ENCODE results near the gene TRPV4. TPM values are rescaled to one million over a fixed set of nuclear protein-coding genes. Genes with fewer than 3 reads are reported as not detected.

TRPV4 gene
- total RNA-seq, 1 experiment from 2014 or later = 0.44 TPM

DNA sequence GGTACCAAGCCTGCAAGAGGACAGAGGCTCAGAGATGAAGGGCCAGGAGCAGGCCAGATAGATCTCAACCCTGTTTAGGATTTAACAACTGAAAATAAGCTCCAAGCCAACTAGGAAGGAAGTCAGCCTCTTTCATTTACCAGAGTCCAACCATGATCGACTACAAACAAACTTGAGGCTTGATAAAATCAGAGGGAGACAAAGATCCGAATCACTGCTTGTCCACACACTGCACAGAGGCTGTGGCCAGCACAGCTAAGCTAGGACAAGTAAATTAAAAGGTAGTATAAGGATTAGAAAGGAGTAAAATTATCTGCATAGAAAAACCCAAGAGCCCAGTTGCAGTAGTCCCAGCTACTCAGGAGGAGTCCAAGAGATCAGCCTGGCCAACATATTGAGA is 79.2 kb downstream of the TRPV4 start:
- H3K36me3 ChIP-seq (ENCODE audit: control insufficient read depth, insufficient read depth, low read length) = no peaks in the 10 kb centered on the region
- no peak for DNase-seq (ENCODE audit: low read depth, low spot score)
- intact Hi-C loops (cut with micrococcal nuclease; ENCODE audit: unreplicated experiment) (no loop called here), in situ Hi-C loops (cut with HindIII; ENCODE audit: low pct_unique_long_range_greater_than_20kb, low sequenced_read_pairs) (no loop called here)
- POLR2A ChIA-PET = interaction anchor here (0.7 kb wide), 1 partner anchor 365 kb away, joined by 3 read pairs; no protein-coding TSS in a partner anchor
- peaks cover 8% of the 10 kb centered on the region; the same call in 1 of the 2 replicates for H3K9me3 ChIP-seq (ENCODE audit: control insufficient read depth, insufficient read depth, low read depth, low read length)
- H3K27ac ChIP-seq (ENCODE audit: low read length) = no peak overlapping the region
- no peaks in the 10 kb centered on the region for H3K27me3 ChIP-seq (ENCODE audit: control insufficient read depth, insufficient read depth, low read length)
- no peak for TF ChIP-seq TCF7L2 (IDR thresholded peaks at IDR 0.05; ENCODE audit: low read depth, low read length)
- TF ChIP-seq SIN3A (IDR thresholded peaks at IDR 0.05; ENCODE audit: borderline replicate concordance, insufficient read depth, low read depth, low read length) = no peak
- TF ChIP-seq, protein P1, sequence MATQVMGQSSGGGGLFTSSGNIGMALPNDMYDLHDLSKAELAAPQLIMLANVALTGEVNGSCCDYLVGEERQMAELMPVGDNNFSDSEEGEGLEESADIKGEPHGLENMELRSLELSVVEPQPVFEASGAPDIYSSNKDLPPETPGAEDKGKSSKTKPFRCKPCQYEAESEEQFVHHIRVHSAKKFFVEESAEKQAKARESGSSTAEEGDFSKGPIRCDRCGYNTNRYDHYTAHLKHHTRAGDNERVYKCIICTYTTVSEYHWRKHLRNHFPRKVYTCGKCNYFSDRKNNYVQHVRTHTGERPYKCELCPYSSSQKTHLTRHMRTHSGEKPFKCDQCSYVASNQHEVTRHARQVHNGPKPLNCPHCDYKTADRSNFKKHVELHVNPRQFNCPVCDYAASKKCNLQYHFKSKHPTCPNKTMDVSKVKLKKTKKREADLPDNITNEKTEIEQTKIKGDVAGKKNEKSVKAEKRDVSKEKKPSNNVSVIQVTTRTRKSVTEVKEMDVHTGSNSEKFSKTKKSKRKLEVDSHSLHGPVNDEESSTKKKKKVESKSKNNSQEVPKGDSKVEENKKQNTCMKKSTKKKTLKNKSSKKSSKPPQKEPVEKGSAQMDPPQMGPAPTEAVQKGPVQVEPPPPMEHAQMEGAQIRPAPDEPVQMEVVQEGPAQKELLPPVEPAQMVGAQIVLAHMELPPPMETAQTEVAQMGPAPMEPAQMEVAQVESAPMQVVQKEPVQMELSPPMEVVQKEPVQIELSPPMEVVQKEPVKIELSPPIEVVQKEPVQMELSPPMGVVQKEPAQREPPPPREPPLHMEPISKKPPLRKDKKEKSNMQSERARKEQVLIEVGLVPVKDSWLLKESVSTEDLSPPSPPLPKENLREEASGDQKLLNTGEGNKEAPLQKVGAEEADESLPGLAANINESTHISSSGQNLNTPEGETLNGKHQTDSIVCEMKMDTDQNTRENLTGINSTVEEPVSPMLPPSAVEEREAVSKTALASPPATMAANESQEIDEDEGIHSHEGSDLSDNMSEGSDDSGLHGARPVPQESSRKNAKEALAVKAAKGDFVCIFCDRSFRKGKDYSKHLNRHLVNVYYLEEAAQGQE (IDR thresholded peaks at IDR 0.05; ENCODE audit: insufficient read depth in 1 of 2, low read depth in 2 of 2, low read length in 1 of 2) = no peak
- TF ChIP-seq, protein P2, sequence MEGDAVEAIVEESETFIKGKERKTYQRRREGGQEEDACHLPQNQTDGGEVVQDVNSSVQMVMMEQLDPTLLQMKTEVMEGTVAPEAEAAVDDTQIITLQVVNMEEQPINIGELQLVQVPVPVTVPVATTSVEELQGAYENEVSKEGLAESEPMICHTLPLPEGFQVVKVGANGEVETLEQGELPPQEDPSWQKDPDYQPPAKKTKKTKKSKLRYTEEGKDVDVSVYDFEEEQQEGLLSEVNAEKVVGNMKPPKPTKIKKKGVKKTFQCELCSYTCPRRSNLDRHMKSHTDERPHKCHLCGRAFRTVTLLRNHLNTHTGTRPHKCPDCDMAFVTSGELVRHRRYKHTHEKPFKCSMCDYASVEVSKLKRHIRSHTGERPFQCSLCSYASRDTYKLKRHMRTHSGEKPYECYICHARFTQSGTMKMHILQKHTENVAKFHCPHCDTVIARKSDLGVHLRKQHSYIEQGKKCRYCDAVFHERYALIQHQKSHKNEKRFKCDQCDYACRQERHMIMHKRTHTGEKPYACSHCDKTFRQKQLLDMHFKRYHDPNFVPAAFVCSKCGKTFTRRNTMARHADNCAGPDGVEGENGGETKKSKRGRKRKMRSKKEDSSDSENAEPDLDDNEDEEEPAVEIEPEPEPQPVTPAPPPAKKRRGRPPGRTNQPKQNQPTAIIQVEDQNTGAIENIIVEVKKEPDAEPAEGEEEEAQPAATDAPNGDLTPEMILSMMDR (IDR thresholded peaks at IDR 0.05) = no peak
- no peak for TF ChIP-seq POLR2AphosphoS5 (IDR thresholded peaks at IDR 0.05; ENCODE audit: low read depth, low read length)
- BruUV-seq (replicated peaks) = no TSS peak
- no peaks in the 10 kb centered on the region for H3K4me1 ChIP-seq (ENCODE audit: control insufficient read depth, insufficient read depth, low read length)
- H3K4me3 ChIP-seq (ENCODE audit: low read depth in 2 of 2, low read length in 2 of 2) = no peak overlapping the region
- CTCF ChIA-PET = no interaction called here
- no peak for ATAC-seq

DNA sequence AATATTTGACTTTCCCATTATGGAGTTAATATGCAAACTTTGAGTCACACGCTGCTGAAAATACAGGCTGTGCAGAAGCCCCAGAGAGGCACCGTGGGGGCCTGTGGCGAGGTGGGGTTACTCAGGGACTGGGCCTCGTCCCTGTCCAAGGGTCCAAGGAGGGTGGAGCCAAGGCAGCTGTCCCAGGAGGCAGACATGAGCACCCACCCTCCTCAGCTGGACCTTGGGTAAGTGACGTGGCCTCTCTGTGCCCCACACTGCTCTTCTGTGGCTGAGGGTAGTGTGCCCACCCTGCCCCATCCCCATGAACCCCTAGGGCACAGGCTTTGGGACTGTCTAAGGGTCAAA is 80.2 kb downstream of the TRPV4 start:
- DNase-seq (ENCODE audit: low read depth, low spot score) (no peak), ATAC-seq (no peak)
- no peak overlapping the region for H3K4me3 ChIP-seq (ENCODE audit: low read depth in 2 of 2, low read length in 2 of 2)
- no peaks in the 10 kb centered on the region for H3K4me1 ChIP-seq (ENCODE audit: control insufficient read depth, insufficient read depth, low read length)
- no TSS peak for BruUV-seq (replicated peaks)
- no peaks in the 10 kb centered on the region for H3K36me3 ChIP-seq (ENCODE audit: control insufficient read depth, insufficient read depth, low read length)
- in situ Hi-C loops (cut with HindIII; ENCODE audit: low pct_unique_long_range_greater_than_20kb, low sequenced_read_pairs) (no loop called here), intact Hi-C loops (cut with micrococcal nuclease; ENCODE audit: unreplicated experiment) (no loop called here)
- ChIA-PET CTCF (interaction anchor here (0.5 kb wide), 1 partner anchor 113 kb away, joined by 8 read pairs; no protein-coding TSS in a partner anchor), POLR2A (no interaction called here)
- TF ChIP-seq, protein P1 (IDR thresholded peaks at IDR 0.05; ENCODE audit: insufficient read depth in 1 of 2, low read depth in 2 of 2, low read length in 1 of 2) = no peak
- TF ChIP-seq POLR2AphosphoS5 (IDR thresholded peaks at IDR 0.05; ENCODE audit: low read depth, low read length) = no peak
- TF ChIP-seq, protein P2 (IDR thresholded peaks at IDR 0.05) = no peak
- TF ChIP-seq SIN3A (IDR thresholded peaks at IDR 0.05; ENCODE audit: borderline replicate concordance, insufficient read depth, low read depth, low read length) = no peak
- TF ChIP-seq TCF7L2 (IDR thresholded peaks at IDR 0.05; ENCODE audit: low read depth, low read length) = no peak
- no peak overlapping the region for H3K27ac ChIP-seq (ENCODE audit: low read length)
- peaks cover 8% of the 10 kb centered on the region; the same call in 1 of the 2 replicates for H3K9me3 ChIP-seq (ENCODE audit: control insufficient read depth, insufficient read depth, low read depth, low read length)
- H3K27me3 ChIP-seq (ENCODE audit: control insufficient read depth, insufficient read depth, low read length) = no peaks in the 10 kb centered on the region

Measured in Panc1 (cell line).